GM11168 (cell line): Measurements from ENCODE around the gene AKAIN1.

Experiments used
- in situ Hi-C: fragments of 300-500 bp; cut with MboI; formaldehyde crosslinking; loops from one replicate; pipeline ENCODE4 v1.12.0; 2022; ENCODE audit warnings: low sequenced_read_pairs; ENCODE audit not compliant: unreplicated experiment

AKAIN1 gene

DNA sequence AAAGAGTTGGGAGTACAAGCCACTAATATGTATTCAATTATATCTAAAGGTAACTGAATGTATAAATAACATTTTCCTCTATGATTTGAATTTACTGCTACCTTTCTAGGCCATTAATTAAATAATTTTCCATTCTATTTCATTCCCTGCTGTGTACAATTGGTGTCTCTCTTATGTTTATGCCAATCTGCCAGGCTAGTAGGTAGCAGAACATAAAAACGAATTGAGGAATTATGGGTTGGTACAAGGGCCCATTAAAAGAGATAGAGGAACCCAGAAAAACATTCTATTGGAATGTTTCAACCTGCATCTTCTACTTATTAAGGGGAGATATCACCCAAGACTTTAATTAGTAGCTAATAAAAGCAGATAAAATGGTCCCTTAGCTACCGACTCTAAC is 32.2 kb downstream of the AKAIN1 start:
- in situ Hi-C loops, result no loop called here

DNA sequence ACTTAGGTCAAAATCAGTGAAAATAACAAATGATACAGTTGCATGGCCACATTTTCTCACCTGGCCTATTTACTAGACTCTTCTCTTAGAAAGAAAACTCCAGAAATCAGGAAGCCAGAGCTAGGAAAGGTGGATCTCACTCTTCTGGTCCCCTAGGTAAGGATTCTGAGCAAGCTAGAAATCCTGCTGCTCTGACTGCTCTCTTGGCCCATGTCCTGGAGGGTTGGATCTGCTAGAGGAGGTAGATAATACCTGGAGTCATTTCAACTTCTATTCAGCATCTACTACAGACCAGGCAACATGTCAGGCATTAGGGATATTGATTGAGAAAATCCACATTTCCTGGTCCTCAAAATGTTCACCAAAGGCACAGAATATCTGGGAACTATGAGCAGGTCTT is 34.9 kb downstream of the AKAIN1 start:
- in situ Hi-C loops, result no loop called here

DNA sequence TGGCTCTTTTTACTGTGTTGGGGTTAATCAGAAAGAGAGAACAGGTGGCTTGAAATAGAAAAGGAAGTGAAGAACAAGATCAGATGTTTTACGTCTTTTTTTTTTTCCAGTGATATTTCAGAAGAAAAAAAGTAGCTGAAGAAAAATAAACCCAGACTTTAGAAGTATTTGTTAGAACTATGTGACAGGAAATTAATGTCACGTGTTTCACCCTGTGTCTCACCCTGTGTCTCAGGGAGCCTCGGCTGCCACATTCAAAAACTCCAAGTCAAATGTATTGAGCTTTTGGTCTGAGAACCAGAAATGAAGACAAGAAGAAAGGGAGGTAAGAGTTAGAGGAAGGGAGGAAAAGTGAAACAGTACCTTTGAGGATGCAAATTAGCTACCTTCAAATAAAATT is 38.0 kb downstream of the AKAIN1 start:
- in situ Hi-C loops, result no loop called here

DNA sequence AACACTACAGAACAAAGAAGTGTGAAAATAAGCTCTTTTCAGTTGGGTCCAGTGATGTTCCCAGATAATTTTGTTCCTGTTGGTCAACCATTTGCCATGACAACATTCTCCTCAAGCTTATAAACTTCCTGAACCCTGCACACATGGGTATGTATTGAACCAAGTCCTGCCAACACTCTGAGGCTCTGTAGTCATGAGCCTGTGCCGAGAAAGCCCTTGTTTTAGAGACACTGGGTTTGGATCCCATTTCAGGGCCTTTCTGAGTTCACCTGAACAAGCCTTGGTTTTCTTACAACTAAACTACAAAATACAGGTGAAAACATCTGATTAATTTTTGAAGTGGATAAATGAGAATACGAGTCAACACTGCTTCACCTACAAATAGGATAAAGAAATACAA is 38.5 kb downstream of the AKAIN1 start:
- in situ Hi-C loops, result no loop called here

DNA sequence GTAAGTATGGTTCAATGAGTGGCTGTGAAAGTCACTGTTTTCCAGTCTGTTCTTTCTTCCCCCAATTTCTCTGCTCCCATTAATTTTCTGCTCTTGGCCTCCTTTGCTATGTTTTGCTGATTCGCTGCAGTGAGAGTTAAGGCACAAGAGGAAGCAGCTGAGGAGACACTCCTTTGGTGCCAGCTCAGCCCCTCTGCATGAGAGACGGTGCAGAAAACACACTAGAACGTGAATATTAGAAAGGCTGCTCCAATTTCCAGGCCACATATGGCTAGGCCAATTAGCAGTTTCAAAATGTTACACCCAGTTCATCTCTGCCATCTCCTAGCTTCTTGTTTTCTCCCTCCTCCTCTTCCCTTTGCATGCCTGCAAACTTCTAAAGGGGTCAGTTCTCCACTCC is 38.9 kb downstream of the AKAIN1 start:
- in situ Hi-C loops, result no loop called here

DNA sequence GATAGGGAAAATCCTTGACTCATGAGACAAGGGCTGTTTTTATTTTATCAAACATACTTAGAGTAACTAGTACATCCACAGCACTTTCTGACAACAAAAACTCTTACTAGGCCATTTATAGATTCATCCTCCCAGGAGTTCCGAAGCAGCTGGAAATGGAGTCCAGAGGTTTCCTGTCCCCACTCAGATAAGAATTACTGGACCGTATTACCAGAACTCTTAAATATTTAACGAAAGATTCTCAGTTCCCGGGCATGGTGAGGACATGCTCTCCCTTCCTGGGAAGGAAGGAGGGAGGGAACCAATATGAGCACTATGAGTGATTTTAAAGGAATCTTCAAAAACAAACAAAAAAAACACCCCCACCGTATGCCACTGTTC is 41.2 kb downstream of the AKAIN1 start:
- in situ Hi-C loops, result no loop called here

DNA sequence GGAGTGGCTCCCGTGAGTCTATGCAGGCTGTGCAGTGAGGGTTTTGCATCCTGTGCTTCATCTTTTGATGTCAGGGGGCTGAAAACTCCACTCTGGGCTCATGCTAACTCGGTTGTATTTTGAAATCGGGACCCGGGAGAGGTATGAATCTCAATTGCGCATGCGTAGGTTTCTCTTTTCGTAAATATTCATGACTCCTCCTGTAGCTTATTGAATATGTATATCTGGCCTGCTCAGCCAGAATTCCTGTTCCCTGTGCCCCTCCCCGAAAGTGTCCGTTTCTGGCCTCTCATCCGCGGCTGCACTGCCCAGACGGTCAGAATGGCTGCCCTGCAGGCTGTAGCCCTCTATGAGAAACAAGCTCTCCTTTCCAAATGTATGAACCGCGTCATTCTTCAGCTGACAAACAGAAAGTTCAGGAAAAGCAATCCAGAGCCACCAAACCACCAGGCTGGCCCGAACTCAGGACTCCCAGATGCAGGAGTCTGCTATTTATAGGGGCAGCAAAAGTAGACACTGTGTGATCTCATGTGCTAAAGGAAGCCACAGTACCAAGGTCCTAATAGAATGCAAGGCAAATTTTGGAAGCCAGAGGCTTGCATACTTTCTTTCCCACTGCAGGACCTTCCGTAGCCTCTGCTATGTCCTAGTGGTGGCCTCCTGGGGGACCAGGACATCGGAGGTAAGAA is 41.7 kb downstream of the AKAIN1 start:
- in situ Hi-C loops, result no loop called here

DNA sequence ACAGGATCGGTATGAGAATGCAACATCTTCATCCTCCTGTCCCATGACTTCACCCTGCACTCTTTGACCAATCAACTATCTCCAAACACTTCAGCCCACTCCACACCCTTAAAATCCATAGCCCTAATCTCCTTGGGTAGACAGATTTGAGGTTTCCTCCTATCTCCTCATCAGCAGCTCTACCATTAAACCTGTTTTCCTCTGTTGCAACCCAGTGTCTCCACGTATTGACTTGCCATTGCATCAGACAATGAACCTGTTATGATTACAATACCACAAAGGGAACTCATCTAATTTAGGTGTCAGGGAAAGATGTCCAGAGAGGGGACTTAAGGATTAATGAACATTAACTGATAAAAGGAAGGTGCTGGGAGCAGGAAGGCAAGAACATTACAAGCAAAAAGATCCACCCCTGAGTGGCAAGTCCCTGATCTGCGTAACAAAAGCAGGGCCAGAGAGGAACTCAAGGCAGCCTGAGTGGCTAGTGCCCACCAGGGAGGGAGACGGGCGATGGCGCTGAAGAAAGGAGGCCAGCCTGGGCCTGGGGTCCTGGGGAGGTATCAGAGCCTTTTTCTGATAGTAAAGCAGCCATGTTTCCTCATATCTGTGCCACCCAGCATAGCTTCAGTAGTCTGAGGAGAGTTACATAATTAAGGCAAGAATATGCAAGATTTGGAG is 44.6 kb downstream of the AKAIN1 start:
- in situ Hi-C loops, result no loop called here

DNA sequence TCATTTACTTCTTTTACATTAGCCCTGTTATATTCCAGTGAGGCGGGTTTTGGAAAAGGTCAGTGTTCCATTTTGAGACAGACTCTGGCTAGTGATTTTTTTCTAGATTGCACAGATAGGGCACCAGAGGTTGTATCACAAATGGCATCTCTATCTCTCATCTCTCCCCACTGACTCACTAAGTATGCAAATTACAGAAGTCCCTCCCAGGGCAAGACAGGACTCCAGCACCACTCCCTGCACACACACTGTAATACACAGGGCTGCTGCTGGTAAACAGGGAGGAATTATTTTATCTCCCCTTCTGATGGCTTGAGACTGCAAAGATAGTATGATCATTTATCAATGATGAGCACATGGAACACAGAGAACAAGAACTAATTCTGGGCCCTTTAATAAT is 46.2 kb downstream of the AKAIN1 start:
- in situ Hi-C loops, result no loop called here

DNA sequence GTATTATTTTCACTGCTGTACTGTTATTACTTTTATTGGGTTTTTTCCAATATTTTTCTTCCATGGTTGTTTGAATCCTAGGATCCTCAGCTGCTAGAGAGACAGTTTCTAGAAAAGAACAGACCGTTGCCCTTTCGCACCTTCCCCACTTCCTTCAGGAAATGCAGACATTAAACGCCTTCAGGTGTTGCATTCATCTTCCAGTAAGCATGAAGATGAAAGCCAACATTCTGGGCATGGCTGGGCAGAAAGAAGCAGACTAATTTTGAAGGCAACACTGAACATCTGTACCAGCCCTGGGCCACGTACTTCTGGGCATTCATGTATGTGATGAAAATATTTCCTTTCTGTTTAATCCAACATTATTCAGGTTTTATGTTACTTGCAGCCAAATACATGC is 51.0 kb downstream of the AKAIN1 start:
- in situ Hi-C loops, result no loop called here

DNA sequence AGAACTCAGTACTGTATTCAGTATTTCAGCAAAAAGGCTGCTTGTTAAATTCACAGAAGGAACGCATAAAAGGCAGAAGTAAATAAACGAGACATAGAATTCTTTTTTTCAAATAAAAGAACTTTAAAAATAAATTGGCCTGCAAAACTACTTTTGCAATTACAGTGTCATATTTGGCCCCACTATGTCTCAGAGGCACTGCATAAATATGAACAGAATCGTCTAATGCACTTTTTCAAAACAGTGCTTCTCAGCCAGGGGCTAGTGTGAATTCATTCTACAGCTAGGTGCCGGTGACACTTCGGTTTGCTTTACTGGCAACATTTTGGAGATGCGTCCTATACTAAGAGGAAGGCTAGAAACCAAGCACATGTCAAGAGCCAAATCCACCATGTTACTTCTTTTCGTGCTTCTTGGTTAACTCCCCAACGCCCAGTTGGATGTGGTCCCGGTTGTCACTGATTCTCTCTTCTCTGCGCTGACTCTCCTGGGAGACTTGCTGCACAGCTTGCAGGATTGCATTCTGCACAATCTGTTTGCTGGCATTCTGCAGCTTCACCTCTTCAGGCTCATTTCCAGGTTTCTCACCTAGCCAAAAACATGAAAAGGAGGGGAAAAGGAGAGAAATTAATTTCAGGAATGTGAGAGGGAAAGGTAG is 51.8 kb downstream of the AKAIN1 start:
- in situ Hi-C loops, result no loop called here

DNA sequence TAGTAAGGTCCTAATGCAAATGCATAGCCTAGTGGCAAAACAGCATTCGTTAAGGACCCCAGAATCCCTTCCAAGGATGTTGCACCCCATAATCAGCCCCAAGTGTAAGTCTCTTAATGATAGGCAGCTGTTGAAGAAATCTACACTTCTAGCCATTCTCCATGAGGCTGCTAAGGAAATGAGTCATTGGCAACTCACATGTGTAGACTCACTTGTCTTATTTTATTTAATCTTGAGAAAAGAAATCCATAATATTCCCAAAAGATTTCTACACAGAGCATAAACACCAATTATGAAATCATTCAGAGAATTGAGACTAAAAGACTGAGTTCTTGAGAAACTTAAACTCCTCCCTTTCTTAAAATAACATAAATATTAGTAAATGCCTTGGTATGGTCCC is 52.4 kb downstream of the AKAIN1 start:
- in situ Hi-C loops, result no loop called here

DNA sequence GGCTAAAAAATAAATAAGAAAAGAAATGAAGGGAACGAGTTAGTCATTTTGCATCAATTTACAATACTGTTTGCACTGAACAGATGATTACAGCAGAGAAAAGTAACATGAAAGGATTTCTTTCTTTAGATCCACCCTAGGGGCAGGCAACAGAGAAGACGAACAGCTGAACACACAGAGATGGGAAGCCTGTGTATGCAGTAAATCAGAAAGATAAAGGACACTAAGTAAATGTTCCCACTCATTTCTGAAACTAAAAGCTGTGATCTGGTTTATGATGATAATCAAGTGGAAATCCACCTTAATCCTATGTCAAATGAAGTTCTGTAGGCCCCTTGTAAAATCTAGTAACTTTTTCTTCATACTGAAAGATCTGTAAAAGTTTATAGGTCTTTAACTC is 54.2 kb downstream of the AKAIN1 start:
- in situ Hi-C loops, result no loop called here

DNA sequence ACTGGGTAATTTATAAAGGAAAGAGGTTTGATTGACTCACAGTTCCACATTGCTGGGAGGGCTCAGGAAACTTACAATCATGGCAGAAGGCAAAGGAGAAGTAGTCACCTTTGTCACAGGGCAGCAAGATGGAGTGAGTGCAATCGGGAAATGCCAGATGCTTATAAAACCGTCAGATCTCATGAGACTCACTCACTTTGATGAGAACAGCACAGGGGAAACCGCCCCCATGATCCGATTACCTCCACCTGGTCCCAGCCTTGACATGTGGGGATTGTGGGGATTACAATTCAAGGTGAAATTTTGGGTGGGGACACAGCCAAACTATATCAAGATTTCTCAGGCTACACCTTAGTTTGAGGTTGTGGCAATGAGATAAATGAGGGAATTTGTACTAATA is 54.9 kb downstream of the AKAIN1 start:
- in situ Hi-C loops, result no loop called here

DNA sequence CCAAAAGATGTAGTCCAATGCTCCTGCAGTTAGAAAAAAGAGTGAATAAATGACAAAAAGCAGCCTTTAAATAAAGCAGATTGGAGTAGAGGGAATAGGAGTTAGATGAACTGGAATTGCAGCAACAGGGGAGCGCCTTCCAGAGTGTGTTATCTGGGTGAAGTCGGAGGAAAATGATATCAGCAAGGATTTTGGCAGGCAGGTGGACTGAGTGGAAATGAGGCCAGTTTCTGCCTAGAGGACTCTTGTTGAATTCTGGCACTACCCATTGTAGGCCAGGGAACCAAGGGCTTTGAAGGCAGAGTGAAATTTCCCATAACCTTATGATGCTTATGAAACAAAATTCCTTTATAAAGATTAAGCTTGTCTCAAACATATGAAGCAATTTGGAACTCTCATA is 59.8 kb downstream of the AKAIN1 start:
- in situ Hi-C loops, result no loop called here

DNA sequence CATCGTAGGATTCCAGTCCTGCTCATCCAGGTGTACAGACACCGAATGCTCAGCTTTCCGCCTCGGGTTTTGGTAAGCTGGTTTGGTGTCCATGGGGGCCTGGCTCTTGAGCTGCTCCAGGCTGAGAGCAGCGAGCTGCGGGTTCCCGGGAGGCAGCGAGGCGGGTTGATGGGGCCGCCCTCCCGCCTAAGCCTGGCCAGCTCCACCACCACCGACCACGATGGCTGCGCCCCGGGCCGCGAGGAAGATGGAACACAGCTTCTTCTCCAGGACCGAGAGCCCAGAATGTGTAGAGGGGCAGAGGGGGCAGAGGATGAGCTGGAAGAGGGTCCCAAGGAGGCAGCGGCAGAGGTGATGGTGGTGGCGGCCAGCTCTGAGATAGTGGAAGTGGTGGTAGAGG is 64.1 kb downstream of the AKAIN1 start:
- in situ Hi-C loops, result no loop called here

DNA sequence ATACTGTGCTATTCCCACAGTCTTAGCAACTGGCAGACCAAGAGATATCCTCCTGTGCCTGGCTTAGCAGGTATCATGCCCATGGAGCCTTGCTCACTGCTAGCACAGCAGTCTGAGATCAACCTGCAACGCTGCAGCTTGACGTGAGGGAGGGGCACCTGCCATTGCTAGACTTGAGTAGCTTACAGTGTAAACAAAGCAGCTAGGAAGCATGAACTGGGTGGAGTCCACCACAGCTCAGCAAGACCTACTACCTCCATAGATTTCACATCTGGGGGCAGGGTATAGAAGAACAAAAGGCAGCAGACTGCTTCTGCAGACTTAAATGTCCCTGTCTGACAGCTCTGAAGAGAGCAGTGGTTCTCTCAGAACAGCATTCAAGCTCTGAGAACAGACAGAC is 74.8 kb downstream of the AKAIN1 start:
- in situ Hi-C loops, result no loop called here

DNA sequence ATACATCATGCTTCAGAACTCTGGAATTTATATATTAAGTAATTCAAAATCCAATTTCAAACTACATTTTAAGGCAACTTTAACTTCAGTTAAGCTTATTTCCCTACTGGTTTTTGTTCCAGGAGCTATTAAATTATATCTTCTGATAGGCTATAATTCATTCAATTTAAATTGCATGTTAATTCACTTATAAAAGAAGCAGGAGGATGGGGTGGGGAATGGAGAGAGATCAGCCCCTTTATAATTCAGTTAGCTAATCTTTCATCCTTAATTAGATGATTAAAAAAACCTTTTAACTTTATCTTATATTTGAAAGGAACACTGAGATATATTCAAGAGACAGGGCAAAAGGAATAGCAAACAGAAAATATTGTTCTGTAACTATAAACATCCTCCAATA is 86.8 kb downstream of the AKAIN1 start:
- in situ Hi-C loops, result no loop called here

DNA sequence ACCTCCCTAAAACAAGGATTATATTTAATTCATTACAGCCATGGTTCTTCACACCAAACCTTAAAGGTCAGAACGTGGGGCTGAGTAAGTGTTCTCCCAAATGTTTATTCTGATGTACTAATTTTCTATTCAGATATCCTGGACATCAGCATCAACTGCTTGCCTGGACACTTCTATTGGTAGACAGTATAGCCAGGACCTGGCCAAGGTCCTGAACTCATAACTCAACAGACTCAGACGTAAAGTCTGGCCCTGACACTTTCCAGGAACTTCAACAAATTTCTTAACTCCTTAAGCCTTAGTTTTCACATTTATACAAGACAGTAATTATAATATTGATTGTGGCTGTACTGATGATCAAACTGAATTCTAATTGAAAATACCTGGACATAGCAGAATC is 89.1 kb downstream of the AKAIN1 start:
- in situ Hi-C loops, result no loop called here

DNA sequence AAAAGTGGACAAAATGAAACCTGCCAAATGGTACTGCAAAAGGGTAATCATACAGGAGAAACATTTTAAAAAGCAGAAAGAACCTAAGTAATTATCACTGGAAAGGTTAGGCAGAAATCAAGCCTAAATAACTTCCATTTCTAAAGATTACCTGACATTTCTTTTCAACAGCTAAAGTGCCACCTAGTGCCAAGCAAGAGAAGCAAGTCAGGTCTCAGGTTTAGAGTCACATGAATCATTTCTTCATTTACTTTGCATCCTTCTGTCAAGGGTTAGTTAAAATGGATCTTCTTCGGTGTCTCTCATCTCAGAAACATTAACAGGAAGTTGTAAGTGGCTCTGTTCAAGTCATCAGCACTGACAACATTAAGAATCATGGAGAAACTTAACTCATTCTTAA is 90.3 kb downstream of the AKAIN1 start:
- in situ Hi-C loops, result no loop called here

DNA sequence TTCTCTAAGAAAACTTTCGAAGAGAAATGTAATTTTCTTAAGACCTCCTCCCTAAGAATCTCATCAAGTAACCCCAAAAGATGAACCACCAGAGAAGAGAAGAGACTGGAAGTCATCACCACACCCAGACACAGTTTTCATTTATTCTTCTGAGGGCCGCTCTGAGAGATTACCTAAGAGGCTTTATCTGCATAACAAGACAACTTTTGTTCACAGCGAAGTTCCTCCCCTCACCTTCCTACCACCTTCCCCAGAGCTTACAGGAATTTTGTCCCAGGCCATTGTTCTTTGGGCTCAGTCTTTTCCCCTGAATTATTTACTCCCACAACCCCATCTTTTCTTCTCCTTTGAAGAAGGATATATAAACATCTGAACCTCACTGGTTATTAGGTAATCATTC is 92.8 kb downstream of the AKAIN1 start:
- in situ Hi-C loops, result no loop called here

DNA sequence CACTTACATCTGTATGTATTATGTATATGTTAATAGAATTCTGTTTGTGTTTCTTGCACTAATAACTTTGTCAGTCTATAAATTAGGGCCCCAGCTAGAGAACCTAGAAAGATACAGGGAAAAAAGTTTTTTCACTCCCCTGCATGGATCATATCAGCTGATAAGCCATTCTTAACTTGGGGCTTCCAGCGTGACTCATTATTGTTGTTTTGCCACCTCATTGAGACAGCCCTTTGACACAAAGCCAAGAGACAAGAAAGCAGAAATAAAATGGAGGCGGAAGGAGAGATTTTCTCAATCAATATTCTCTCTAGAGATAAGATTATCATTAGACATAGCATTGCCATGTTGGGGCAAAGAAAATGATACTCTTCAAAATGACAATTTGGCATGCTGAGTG is 93.4 kb downstream of the AKAIN1 start:
- in situ Hi-C loops, result no loop called here
